Mesodermal cell (in vitro differentiated cells): ENCODE results near the gene LEF1.

Experiments used
- H3K27ac ChIP-seq: 2 replicates; pipeline ENCODE4 v1.7.0; 2013; ENCODE audit warnings: mild to moderate bottlenecking, low read depth, low read length, moderate library complexity; ENCODE audit not compliant: severe bottlenecking
- H3K36me3 ChIP-seq: 2 replicates; pipeline ENCODE4 v1.7.1; 2013; ENCODE audit warnings: mild to moderate bottlenecking, low read length, moderate library complexity; ENCODE audit not compliant: control insufficient read depth, insufficient read depth
- H3K4me1 ChIP-seq: one replicate; pipeline ENCODE4 v1.7.1; 2013; ENCODE audit warnings: mild to moderate bottlenecking, low read length; ENCODE audit not compliant: insufficient read depth, control insufficient read depth, poor library complexity, severe bottlenecking
- H3K4me3 ChIP-seq: 2 replicates; pipeline ENCODE4 v1.7.0; 2013; ENCODE audit warnings: low read length, control low read depth, mild to moderate bottlenecking; ENCODE audit not compliant: insufficient read depth, poor library complexity, severe bottlenecking; ENCODE audit errors: extremely low read depth
- H3K9me3 ChIP-seq: 2 replicates; pipeline ENCODE4 v1.7.1; 2013; ENCODE audit warnings: mild to moderate bottlenecking, low read length, moderate library complexity; ENCODE audit not compliant: control insufficient read depth
- WGBS, 2 experiments: methylation state at CpG; one replicate each; pipeline ENCODE4 v1.1.5; 2013; ENCODE audit warnings: missing lambda C conversion rate in 2 of 2; ENCODE audit not compliant: insufficient coverage in 2 of 2; 5-methylcytosine and 5-hydroxymethylcytosine counted together

Gene LEF1

GRCh38 chr4:108001540-108002135, 167.1 kb downstream of the LEF1 start:
- no peak overlapping the region for H3K4me3 ChIP-seq
- WGBS, 2 experiments, result 89 to 100% methylated on average over 1 of the region's 3 CpGs

GRCh38 chr4:107999932-108000539, 168.7 kb downstream of the LEF1 start:
- Histone ChIP-seq H3K36me3 (peaks cover 14% of the 10 kb centered on the region), H3K4me3 (no peak overlapping the region), H3K9me3 (no peaks in the 10 kb centered on the region), H3K4me1 (peaks cover 13% of the 10 kb centered on the region), H3K27ac (no peak overlapping the region)
- WGBS, 2 experiments, result 100% methylated on average over 1 of the region's 2 CpGs

More at GRCh38 chr4:108001540-108002135, 167.1 kb downstream of the LEF1 start:
- H3K9me3 ChIP-seq, result no peaks in the 10 kb centered on the region
- H3K36me3 ChIP-seq, result peaks cover 5% of the 10 kb centered on the region
- H3K4me1 ChIP-seq, result peaks cover 13% of the 10 kb centered on the region
- H3K27ac ChIP-seq, result no peak overlapping the region

GRCh38 chr4:107997794-107998193, 170.9 kb downstream of the LEF1 start:
- WGBS, 2 experiments, result 80% methylated on average over 1 of the region's 2 CpGs; no CpG with 5 or more reads in 1 of the 2 experiments
- peaks cover 14% of the 10 kb centered on the region for H3K36me3 ChIP-seq
- peak overlapping the region; percentile 57 for H3K27ac ChIP-seq
- no peaks in the 10 kb centered on the region for H3K9me3 ChIP-seq
- peaks cover 13% of the 10 kb centered on the region for H3K4me1 ChIP-seq
- H3K4me3 ChIP-seq, result no peak overlapping the region
